Vagina (tissue), 2 donors: Measurements from ENCODE around the gene DIPK2B.

Experiments used
- POLR2A ChIP-seq, 2 donors: fragments of 450-650 bp; IDR thresholded peaks; one replicate each; pipeline ENCODE4 v1.6.1; 2017; ENCODE audit warnings: antibody characterized with exemption in 2 of 2, mild to moderate bottlenecking in 2 of 2, moderate library complexity in 2 of 2
- TF ChIP-seq, protein P1 (sequence below), 3 experiments: fragments of 450-650 bp in 2 of 3; fragments of 200-600 bp in 1 of 3; sonication (generic) in 1 of 3; IDR thresholded peaks; one replicate each; pipeline ENCODE4 v1.5.1; 2017 to 2019; ENCODE audit warnings: antibody characterized with exemption in 3 of 3, mild to moderate bottlenecking in 2 of 3, moderate library complexity in 2 of 3

DNA sequence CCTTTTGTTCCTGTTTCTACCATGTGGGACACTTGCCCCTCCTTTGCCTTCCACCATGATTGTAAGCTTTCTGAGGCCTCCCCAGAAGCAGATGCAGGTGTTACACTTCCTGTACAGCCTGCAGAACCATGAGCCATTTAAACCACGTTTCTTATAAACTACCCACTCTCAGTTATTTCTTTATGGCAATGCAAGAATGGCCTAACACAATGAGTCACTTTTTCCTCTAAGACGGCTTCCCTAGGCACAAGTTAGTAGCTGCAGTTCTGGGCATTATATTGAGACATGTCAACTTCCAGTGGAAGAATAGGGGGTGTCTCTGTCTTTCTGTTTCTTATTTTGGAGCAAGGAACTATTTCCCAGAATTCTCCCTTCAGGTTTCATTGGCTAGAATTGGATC is 32.9 kb upstream of the DIPK2B start:
- TF ChIP-seq, protein P1, sequence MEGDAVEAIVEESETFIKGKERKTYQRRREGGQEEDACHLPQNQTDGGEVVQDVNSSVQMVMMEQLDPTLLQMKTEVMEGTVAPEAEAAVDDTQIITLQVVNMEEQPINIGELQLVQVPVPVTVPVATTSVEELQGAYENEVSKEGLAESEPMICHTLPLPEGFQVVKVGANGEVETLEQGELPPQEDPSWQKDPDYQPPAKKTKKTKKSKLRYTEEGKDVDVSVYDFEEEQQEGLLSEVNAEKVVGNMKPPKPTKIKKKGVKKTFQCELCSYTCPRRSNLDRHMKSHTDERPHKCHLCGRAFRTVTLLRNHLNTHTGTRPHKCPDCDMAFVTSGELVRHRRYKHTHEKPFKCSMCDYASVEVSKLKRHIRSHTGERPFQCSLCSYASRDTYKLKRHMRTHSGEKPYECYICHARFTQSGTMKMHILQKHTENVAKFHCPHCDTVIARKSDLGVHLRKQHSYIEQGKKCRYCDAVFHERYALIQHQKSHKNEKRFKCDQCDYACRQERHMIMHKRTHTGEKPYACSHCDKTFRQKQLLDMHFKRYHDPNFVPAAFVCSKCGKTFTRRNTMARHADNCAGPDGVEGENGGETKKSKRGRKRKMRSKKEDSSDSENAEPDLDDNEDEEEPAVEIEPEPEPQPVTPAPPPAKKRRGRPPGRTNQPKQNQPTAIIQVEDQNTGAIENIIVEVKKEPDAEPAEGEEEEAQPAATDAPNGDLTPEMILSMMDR (IDR thresholded peaks at IDR 0.05): no peak
- TF ChIP-seq POLR2A (IDR thresholded peaks at IDR 0.05): no peak
